Islet precursor cell (in vitro differentiated cells): ENCODE results near the gene IP6K1.

Experiments used
- DNase-seq: peaks from one replicate; pipeline ENCODE4 v3.0.0-alpha.2; 2018

The IP6K1 gene

DNA sequence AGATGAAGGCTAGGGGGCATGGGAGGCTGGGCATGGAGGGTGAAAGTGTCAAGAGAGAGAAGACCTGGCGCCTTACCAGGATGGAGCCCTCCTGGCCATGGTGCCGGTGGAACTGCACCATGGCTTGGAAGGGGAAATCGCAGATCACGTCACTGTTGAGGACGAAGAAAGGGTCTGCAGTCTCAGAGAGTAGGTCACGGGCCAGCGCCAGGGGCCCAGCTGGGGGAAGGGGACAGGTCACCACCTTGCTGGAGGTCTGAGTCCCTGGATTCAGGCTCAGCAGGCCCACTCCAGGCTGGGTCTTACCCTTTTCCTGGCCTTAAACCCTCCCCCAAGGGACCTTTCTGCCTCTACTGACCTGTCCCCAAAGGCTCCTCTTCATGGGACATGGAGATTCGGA, 63.4 kb downstream of the IP6K1 start:
- no peak for DNase-seq

DNA sequence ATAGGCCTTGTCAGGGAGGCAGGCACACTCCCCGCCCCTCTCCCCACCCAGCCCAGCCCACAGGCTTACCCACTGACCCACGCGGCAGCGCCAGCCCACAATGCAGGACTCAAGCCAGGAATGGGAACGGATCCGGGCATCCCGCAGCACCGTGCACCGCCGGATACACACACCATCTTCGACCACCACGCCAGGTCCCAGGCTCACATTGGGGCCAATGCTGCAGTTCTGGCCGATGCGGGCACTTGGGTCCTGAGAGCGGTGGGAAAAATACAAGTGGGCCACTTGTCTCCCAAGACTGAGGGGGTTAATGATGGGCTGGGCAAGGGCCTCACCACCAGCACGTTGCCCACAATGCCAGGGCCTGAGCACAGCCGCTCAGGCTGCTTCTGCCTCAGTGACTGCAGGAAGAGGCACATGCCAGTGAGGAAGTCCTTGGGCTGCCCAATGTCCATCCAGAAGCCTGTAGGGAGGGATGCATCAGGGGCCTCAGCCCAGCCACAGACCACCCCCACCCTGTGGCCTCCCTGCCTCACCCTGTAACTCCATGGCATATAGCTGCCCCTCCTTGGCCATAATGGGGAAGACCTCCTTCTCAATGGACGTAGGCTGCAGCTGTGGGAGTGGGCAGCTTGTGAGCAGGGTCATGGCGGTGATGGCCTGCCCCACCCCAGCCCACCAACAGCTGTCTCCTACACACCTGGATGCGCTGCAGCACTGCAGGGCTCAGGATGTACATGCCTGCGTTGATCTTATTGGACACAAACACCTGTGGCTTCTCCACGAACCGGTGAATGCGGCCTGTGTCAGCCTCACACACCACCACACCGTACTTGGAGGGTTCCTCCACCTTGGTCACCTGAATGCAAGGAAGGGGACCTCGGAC, 64.2 kb downstream of the IP6K1 start:
- peak; percentile 46 for DNase-seq

DNA sequence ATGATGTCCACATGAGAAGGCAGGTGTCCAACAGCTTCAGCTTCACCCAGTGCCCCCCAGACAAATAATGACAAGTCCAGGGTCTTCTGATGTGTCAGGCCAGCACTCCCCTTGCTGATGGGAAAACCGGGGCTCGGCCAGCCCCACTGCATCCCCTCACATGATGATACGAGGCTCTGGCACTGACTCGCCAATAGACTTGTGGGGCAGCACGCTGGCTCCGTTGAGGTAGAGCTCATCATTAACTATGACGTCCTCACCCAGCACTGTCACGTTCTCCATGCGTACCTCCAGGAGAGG, 64.8 kb downstream of the IP6K1 start:
- DNase-seq = peak; percentile 48

- DNase-seq = peak; percentile 49
Measured at GRCh38 chr3:49720855-49721595, 65.3 kb downstream of the IP6K1 start.

- DNase-seq = peak; percentile 96
Measured at GRCh38 chr3:49719214-49719884, 67.0 kb downstream of the IP6K1 start, which contains the start of gene AMIGO3. AMIGO3 (minus strand) TSS chr3:49719684; CDS start chr3:49719465, 219 bp downstream.

DNA sequence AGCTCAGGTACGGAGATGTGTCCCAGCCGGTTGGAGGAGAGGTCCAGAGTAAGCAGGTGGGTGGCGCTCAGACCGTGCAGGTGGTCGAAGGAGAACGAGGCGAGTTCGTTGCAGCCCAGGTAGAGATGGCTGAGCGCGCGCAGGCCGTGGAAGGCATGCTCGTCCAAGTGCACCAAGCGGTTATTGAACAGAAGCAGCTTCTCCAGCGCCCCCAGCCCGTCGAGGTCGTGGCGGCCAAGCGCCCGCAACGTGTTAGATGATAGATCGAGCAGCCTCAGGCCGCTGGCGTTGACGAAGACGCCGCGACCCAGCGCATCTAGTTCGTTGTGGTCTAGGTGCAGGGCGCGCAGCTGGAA, 67.5 kb downstream of the IP6K1 start:
- peak; percentile 63 for DNase-seq

GRCh38 chr3:49717959-49718857, 68.1 kb downstream of the IP6K1 start:
- DNase-seq = no peak

GRCh38 chr3:49717211-49717958, 69.0 kb downstream of the IP6K1 start:
- DNase-seq = peak; percentile 52

GRCh38 chr3:49716691-49717210, 69.6 kb downstream of the IP6K1 start:
- DNase-seq = peak; percentile 47

- DNase-seq = peak; percentile 31
Measured at GRCh38 chr3:49716169-49716568, 70.2 kb downstream of the IP6K1 start.

DNA sequence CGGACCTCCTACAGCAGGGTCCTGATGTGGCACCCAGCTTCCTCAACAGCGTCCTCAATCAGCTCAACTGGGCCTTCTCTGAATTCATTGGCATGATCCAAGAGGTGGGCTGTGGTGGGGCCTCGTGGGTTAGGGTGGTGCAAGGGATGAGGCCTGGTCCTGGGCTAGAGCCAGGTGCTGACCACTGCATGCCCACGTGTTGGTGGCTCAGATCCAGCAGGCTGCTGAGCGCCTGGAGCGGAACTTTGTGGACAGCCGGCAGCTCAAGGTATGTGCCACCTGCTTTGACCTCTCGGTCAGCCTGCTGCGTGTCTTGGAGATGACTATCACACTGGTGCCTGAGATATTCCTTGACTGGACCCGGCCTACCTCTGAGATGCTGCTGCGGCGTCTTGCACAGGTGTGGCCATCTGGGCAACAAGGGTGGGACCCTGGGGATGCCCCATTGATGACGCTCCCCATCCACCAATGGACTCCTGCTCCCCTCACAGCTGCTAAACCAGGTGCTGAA, 70.7 kb downstream of the IP6K1 start:
- DNase-seq = peak; percentile 51

- peak; percentile 45 for DNase-seq
Measured at GRCh38 chr3:49714728-49715550, 71.4 kb downstream of the IP6K1 start.

DNA sequence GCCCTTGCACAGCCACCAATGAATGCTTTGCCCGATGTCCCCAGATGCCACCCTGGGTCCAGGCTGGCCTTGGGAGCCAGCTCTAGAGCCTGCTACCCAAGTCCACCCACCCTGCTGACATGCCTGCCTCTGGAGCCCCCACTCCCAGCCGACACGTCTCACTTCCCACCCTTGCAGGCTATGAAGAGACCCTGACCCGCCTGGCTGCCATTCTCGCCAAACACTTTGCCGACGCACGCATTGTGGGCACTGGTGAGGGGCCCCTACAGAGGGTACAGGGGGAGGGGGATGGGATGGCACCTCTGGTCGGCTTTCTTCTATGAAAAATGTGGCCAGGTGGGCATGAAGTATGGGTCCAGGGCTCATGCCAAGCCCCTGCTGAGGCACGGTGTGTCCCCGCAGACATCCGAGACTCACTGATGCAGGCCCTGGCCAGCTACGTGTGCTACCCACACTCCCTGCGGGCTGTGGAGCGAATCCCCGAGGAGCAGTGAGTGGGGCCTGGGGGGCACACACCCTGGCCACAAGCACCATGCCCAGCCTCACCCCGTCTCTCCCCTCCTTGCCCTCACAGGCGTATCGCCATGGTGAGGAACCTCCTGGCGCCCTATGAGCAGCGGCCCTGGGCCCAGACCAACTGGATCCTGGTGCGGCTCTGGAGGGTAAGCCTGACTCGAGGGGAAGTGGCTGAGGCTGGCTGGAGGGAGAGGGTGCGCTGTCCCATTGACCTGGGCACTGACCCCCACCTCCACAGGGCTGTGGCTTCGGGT, 72.8 kb downstream of the IP6K1 start:
- no peak for DNase-seq

DNA sequence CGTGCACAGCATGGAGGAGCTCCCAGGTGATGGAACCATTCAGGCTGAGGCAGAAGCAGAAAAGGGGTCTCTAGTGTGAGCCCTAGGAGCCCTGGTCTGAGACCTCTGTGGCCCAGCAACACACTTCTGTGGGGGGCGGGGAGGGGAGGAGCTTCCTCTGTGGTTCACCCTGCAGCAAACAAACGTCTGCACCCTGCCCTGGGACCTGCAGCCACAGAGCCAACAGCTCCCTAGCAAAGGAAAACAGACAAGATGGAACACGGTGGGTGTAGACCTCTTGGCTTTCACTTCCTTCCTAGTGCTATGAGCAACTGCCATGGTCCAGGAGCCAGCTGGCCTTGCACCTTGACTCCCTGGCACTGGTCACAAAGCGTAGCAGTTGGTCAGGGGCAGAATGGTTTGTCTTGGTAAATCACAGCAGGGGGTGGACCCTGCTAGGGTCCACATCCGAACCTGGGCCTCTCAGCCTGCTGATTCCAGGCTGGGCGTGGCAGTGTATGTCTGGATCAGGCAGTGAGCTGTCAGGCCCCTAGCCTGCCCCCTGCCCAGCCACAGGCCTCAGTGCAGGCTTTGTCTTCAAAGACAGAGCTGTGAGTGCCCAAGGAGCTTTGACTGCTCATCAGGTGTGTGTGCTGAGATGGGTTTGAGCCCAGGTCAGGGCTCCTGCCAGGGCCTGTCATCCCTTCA, 73.6 kb downstream of the IP6K1 start:
- no peak for DNase-seq

GRCh38 chr3:49712166-49712565, 74.2 kb downstream of the IP6K1 start:
- DNase-seq = no peak

DNA sequence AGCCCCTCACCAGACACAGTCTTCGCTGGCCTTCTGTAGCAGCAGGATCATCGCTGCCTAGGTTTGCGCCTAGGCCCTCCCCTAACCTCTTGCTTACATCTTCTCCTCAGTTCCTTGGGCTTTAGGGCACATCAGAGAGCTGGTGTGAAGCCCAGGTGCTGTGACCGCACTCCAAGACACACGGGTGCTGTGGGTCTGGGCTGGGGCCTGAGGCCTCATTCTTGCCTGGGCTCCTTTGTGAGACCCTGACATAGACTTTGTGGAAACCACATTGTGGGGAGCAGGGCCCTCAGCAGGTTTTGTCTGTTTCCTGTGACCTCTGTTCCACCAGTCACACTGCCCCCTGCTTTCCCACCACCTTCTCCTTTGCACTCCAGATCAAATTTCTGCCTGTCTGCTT, 74.9 kb downstream of the IP6K1 start:
- DNase-seq = no peak

DNA sequence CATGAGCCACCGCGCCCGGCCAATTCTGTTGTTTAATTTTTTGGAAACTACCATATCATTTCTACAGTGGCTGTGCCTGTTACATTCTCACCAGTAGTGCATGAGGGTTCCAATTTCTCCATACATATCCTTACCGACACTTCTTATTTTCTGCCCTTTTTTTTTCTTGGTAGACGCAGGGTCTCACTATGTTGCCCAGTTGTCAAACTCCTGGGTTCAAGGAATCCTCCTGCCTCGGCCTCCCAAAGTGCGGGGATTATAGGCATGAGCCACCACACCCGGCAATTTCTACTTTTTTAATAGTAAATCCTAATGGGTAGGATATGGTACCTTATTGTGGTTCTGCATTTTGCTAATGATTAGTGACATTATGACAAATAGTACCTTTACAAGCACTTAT, 76.5 kb downstream of the IP6K1 start:
- DNase-seq = no peak

DNA sequence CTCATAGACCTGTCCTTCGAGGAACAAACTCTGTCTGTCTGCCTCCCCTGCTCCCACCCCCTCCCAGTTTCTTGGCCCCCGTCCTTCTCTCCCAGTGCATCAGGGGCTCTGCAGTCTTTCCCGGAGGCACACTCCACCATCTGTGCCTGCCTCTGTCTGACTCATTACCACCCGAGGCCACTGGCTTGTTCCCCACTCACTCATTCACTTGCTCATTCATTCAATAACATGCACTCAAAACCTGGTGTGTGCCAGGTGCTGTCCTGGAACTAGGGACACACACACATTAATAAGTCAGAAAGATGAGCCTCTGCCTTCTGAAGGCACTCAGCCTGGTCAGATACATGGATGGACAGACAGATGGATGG, 79.2 kb downstream of the IP6K1 start:
- no peak for DNase-seq

GRCh38 chr3:49706456-49707112, 79.8 kb downstream of the IP6K1 start:
- DNase-seq = no peak
